ENCODE data around the gene MTHFR. TPM values are rescaled to one million over a fixed set of nuclear protein-coding genes. Genes with fewer than 3 reads are reported as not detected.

The MTHFR gene
- total RNA-seq, 6 donors from 2014 or later, result 51.5 to 163 (median 58.2) TPM

- ATAC-seq (ENCODE audit: low FRiP score in 2 of 2), result no peak
- no peak overlapping the region for H3K4me3 ChIP-seq
- H3K36me3 ChIP-seq, result peaks cover 6 to 36% (median 11%) of the 10 kb centered on the region in 4 donors
- peaks cover 40 to 58% (median 48%) of the 10 kb centered on the region in 4 donors for H3K4me1 ChIP-seq
- WGBS, 2 donors, result 80 to 88% methylated on average over 5 of the region's 5 CpGs
- no peaks in the 10 kb centered on the region for H3K27me3 ChIP-seq
- no peak for TF ChIP-seq POLR2AphosphoS5 (IDR thresholded peaks at IDR 0.05)
- TF ChIP-seq, protein P1, sequence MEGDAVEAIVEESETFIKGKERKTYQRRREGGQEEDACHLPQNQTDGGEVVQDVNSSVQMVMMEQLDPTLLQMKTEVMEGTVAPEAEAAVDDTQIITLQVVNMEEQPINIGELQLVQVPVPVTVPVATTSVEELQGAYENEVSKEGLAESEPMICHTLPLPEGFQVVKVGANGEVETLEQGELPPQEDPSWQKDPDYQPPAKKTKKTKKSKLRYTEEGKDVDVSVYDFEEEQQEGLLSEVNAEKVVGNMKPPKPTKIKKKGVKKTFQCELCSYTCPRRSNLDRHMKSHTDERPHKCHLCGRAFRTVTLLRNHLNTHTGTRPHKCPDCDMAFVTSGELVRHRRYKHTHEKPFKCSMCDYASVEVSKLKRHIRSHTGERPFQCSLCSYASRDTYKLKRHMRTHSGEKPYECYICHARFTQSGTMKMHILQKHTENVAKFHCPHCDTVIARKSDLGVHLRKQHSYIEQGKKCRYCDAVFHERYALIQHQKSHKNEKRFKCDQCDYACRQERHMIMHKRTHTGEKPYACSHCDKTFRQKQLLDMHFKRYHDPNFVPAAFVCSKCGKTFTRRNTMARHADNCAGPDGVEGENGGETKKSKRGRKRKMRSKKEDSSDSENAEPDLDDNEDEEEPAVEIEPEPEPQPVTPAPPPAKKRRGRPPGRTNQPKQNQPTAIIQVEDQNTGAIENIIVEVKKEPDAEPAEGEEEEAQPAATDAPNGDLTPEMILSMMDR (IDR thresholded peaks at IDR 0.05), result no peak
- TF ChIP-seq EP300 (IDR thresholded peaks at IDR 0.05), result no peak
- no peak for TF ChIP-seq POLR2A (IDR thresholded peaks at IDR 0.05)
- H3K27ac ChIP-seq, result peak overlapping the region in 2 of 4 donors; percentile 96 to 98
- no peak for DNase-seq
- H3K9me3 ChIP-seq, result no peaks in the 10 kb centered on the region
Observed at GRCh38 chr1:11741919-11742558, 63.7 kb downstream of the MTHFR start.

- Histone ChIP-seq H3K27ac (peak overlapping the region in 2 of 4 donors; percentile 96 to 98), H3K27me3 (no peaks in the 10 kb centered on the region), H3K4me1 (peaks cover 44 to 63% (median 51%) of the 10 kb centered on the region in 4 donors), H3K9me3 (no peaks in the 10 kb centered on the region), H3K4me3 (no peak overlapping the region), H3K36me3 (peaks cover 6 to 31% (median 7%) of the 10 kb centered on the region in 4 donors)
- TF ChIP-seq POLR2A (IDR thresholded peaks at IDR 0.05) (no peak), POLR2AphosphoS5 (IDR thresholded peaks at IDR 0.05) (no peak), EP300 (IDR thresholded peaks at IDR 0.05) (no peak)
- TF ChIP-seq, protein P1 (IDR thresholded peaks at IDR 0.05), result no peak
- DNase-seq (no peak), ATAC-seq (ENCODE audit: low FRiP score in 2 of 2) (no peak)
- WGBS, 2 donors, result 90 to 95% methylated on average over 4 of the region's 4 CpGs
Observed at GRCh38 chr1:11741482-11741881, 64.3 kb downstream of the MTHFR start.

DNA sequence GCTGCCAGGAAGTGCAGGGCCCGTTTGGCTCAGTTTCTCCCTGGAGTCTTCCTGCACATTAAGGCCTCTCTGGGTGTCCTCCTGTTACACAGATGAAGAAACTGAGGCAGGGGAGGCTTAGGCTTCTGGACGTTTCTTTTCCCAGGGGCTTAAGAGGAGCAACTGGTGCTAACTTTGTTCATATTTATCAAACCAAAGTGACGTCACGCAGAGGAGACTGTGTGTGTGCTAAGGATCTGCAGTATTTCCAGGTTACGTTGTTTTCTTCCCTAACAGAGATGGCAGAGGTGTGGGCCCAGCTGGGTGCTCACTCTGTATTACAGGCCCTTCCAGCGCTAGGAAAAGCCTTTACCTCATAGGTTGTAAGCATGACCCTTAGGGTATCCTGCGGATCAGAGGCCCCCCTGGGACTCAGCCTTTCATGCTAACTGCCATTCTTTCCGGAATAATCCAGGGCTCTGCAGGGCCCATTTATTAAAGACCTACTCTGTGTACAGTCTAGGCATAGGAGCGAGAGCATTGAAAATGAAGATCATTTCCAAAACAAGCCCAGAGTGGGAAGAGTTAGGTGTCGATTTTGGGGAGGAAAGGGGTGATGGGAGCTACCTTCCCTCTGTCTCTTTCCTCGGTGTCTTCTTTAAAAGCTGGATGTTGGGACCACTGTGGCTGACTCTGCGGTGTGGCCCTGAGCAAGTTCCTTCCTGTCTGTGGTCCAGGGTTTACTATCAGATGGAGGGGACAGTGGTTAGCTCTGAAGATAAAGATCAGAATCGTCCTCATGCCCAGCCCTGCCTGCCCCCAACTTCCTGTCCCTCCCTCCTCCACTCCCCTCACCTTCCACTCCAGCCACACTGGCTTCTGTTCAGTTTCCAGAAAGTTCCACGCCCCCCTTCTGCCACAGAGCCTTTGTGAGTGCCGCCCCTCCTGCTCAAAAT, 65.2 kb downstream of the MTHFR start:
- peak overlapping the region in 3 of 4 donors; percentile 68 to 98 (median 96) for H3K27ac ChIP-seq
- 44 to 47% methylated on average over 14 to 15 of the region's 15 CpGs for WGBS, 2 donors
- no peaks in the 10 kb centered on the region for H3K27me3 ChIP-seq
- ATAC-seq (ENCODE audit: low FRiP score in 2 of 2) (no peak), DNase-seq (no peak)
- TF ChIP-seq EP300 (IDR thresholded peaks at IDR 0.05), result no peak
- no peak for TF ChIP-seq POLR2A (IDR thresholded peaks at IDR 0.05)
- TF ChIP-seq, protein P1 (IDR thresholded peaks at IDR 0.05), result no peak
- no peak for TF ChIP-seq POLR2AphosphoS5 (IDR thresholded peaks at IDR 0.05)
- H3K9me3 ChIP-seq, result no peaks in the 10 kb centered on the region
- H3K4me3 ChIP-seq, result no peak overlapping the region
- H3K4me1 ChIP-seq, result peaks cover 47 to 66% (median 54%) of the 10 kb centered on the region in 4 donors
- peaks cover 0 to 21% (median 2%) of the 10 kb centered on the region in 4 donors for H3K36me3 ChIP-seq

GRCh38 chr1:11738783-11739182, 67.0 kb downstream of the MTHFR start:
- H3K9me3 ChIP-seq, result no peaks in the 10 kb centered on the region
- peak overlapping the region; percentile 20 to 99 (median 97) for H3K27ac ChIP-seq
- H3K4me3 ChIP-seq, result no peak overlapping the region
- ATAC-seq (ENCODE audit: low FRiP score in 2 of 2), result no peak
- H3K27me3 ChIP-seq, result no peaks in the 10 kb centered on the region
- no peak for DNase-seq
- H3K4me1 ChIP-seq, result peaks cover 54 to 76% (median 60%) of the 10 kb centered on the region in 4 donors
- peaks cover 0 to 6% (median 0%) of the 10 kb centered on the region in 4 donors for H3K36me3 ChIP-seq
- TF ChIP-seq, protein P1 (IDR thresholded peaks at IDR 0.05), result no peak
- TF ChIP-seq POLR2AphosphoS5 (IDR thresholded peaks at IDR 0.05), result no peak
- no peak for TF ChIP-seq EP300 (IDR thresholded peaks at IDR 0.05)
- TF ChIP-seq POLR2A (IDR thresholded peaks at IDR 0.05), result no peak
- WGBS, 2 donors, result 61 to 79% methylated on average over 6 of the region's 6 CpGs

Data from upper lobe of left lung (tissue), 6 donors.